ENCODE data around the gene E2F8. TPM values are rescaled to one million over a fixed set of nuclear protein-coding genes. Genes with fewer than 3 reads are reported as not detected.
A peak's percentile ranks its signal among the peaks of the same experiment; 100 is the strongest.

Gene E2F8
- total and polyA plus RNA-seq, 2 donors (not counting 1 experiment from before 2014, with no cell fraction given), result 0.17 to 0.94 TPM

- Histone ChIP-seq H3K79me2 (ENCODE audit: control insufficient read depth, insufficient read depth, low read length) (no peaks in the 10 kb centered on the region), H3K9me3 (ENCODE audit: control insufficient read depth, insufficient read depth, low read depth, low read length) (no peaks in the 10 kb centered on the region), H3K27ac (ENCODE audit: insufficient read depth, low read length) (no peak overlapping the region), H3K9ac (ENCODE audit: insufficient read depth, low read length) (no peak overlapping the region), H3K4me2 (ENCODE audit: extremely low read depth, insufficient read depth, low read length) (no peak overlapping the region), H3K4me3 (replicated peaks in 1 of 4; ENCODE audit: control extremely low read depth in 1 of 4, insufficient read depth in 1 of 4, low read depth in 3 of 4, low read length in 4 of 4) (no peak overlapping the region), H2AFZ (ENCODE audit: low read length) (no peak overlapping the region), H3K4me1 (ENCODE audit: control insufficient read depth, extremely low read depth, insufficient read depth, low read length) (peaks cover 2% of the 10 kb centered on the region), H3K27me3 (ENCODE audit: control insufficient read depth, insufficient read depth, low read length) (peaks cover 8% of the 10 kb centered on the region), H4K20me1 (ENCODE audit: control insufficient read depth, extremely low read depth, insufficient read depth, low read length) (no peaks in the 10 kb centered on the region), H3K36me3 (ENCODE audit: control insufficient read depth, insufficient read depth, low read length) (no peaks in the 10 kb centered on the region)
- TF ChIP-seq CTCF (conservative IDR thresholded peaks at IDR 0.05 in 1 of 2, IDR thresholded peaks at IDR 0.05 in 1 of 2; ENCODE audit: low read depth in 1 of 2, low read length in 2 of 2), result no peak
- no peak for TF ChIP-seq EZH2 (IDR thresholded peaks at IDR 0.05; ENCODE audit: low read length, missing control alignments)
- peak in 1 of 2 donors; percentile 30 for DNase-seq (ENCODE audit: low read depth in 2 of 2)
Observed at GRCh38 chr11:19199771-19200170, 41.0 kb downstream of the E2F8 start.

DNA sequence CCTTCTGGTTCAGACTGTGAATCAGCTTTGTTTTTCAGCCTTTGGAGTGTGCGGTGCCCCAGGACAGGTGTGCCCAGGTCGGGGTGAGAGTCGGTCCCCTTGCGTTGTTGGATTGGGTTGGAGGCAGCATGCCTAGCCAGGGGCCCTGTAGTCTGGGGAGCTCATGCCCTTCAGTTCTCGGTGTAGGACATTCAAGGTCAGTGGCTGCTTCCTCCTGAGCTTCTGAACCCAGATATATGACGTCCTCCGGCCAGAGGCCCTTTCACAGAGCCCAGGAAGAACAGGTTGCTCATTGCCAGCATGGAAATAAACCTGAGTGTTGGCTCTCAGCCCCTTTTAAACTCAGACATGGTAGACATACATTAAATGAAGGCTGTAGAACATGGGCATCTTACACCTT, 41.7 kb downstream of the E2F8 start:
- TF ChIP-seq EZH2 (IDR thresholded peaks at IDR 0.05; ENCODE audit: low read length, missing control alignments), result no peak
- TF ChIP-seq CTCF (conservative IDR thresholded peaks at IDR 0.05 in 1 of 2, IDR thresholded peaks at IDR 0.05 in 1 of 2; ENCODE audit: low read depth in 1 of 2, low read length in 2 of 2), result no peak
- no peak for DNase-seq (ENCODE audit: low read depth in 2 of 2)
- Histone ChIP-seq H3K4me3 (replicated peaks in 1 of 4; ENCODE audit: control extremely low read depth in 1 of 4, insufficient read depth in 1 of 4, low read depth in 3 of 4, low read length in 4 of 4) (no peak overlapping the region), H3K36me3 (ENCODE audit: control insufficient read depth, insufficient read depth, low read length) (no peaks in the 10 kb centered on the region), H4K20me1 (ENCODE audit: control insufficient read depth, extremely low read depth, insufficient read depth, low read length) (no peaks in the 10 kb centered on the region), H3K27ac (ENCODE audit: insufficient read depth, low read length) (no peak overlapping the region), H3K79me2 (ENCODE audit: control insufficient read depth, insufficient read depth, low read length) (no peaks in the 10 kb centered on the region), H3K9me3 (ENCODE audit: control insufficient read depth, insufficient read depth, low read depth, low read length) (no peaks in the 10 kb centered on the region), H2AFZ (ENCODE audit: low read length) (no peak overlapping the region), H3K27me3 (ENCODE audit: control insufficient read depth, insufficient read depth, low read length) (peaks cover 8% of the 10 kb centered on the region), H3K4me1 (ENCODE audit: control insufficient read depth, extremely low read depth, insufficient read depth, low read length) (peaks cover 2% of the 10 kb centered on the region), H3K9ac (ENCODE audit: insufficient read depth, low read length) (no peak overlapping the region), H3K4me2 (ENCODE audit: extremely low read depth, insufficient read depth, low read length) (no peak overlapping the region)

DNA sequence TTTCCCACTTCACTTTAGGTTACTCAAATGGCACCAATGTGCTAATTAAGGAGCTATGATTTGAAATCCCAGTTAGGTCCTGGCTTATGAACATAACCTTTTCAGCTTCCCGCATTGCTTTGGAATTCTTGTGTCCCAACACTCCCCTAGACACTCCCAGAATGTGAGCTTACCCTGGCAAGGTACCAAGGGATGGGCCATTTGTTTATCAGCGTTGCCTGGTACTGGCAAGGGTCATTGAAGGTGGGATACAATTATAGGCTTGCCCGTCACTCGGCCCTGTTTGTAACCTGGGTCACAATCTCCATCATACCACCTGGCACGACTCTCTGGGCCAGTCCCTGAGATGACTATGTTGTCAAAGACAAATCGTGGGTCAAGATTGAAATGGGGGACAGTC, 44.3 kb downstream of the E2F8 start:
- H3K36me3 ChIP-seq (ENCODE audit: control insufficient read depth, insufficient read depth, low read length), result no peaks in the 10 kb centered on the region
- no peaks in the 10 kb centered on the region for H4K20me1 ChIP-seq (ENCODE audit: control insufficient read depth, extremely low read depth, insufficient read depth, low read length)
- DNase-seq (ENCODE audit: low read depth in 2 of 2), result no peak
- no peaks in the 10 kb centered on the region for H3K79me2 ChIP-seq (ENCODE audit: control insufficient read depth, insufficient read depth, low read length)
- H3K4me3 ChIP-seq (replicated peaks in 1 of 4; ENCODE audit: control extremely low read depth in 1 of 4, insufficient read depth in 1 of 4, low read depth in 3 of 4, low read length in 4 of 4), result no peak overlapping the region
- H3K4me2 ChIP-seq (ENCODE audit: extremely low read depth, insufficient read depth, low read length), result no peak overlapping the region
- H2AFZ ChIP-seq (ENCODE audit: low read length), result no peak overlapping the region
- H3K27ac ChIP-seq (ENCODE audit: insufficient read depth, low read length), result no peak overlapping the region
- no peak overlapping the region for H3K9ac ChIP-seq (ENCODE audit: insufficient read depth, low read length)
- no peaks in the 10 kb centered on the region for H3K9me3 ChIP-seq (ENCODE audit: control insufficient read depth, insufficient read depth, low read depth, low read length)
- TF ChIP-seq CTCF (conservative IDR thresholded peaks at IDR 0.05 in 1 of 2, IDR thresholded peaks at IDR 0.05 in 1 of 2; ENCODE audit: low read depth in 1 of 2, low read length in 2 of 2), result no peak
- TF ChIP-seq EZH2 (IDR thresholded peaks at IDR 0.05; ENCODE audit: low read length, missing control alignments), result no peak
- H3K4me1 ChIP-seq (ENCODE audit: control insufficient read depth, extremely low read depth, insufficient read depth, low read length), result peaks cover 2% of the 10 kb centered on the region
- peaks cover 8% of the 10 kb centered on the region for H3K27me3 ChIP-seq (ENCODE audit: control insufficient read depth, insufficient read depth, low read length)

All from fibroblast of lung (primary cell).